D341Med (cell line): Measurements from ENCODE around the gene MLYCD.

ENCODE experiments used
- DNase-seq: peaks from one replicate; pipeline ENCODE4 v3.0.0; 2012; ENCODE audit warnings: low spot score

The MLYCD gene

GRCh38 chr16:83970430-83970815, 71.5 kb downstream of the MLYCD start:
- no peak for DNase-seq

- DNase-seq: no peak
Observed at GRCh38 chr16:83971165-83972130, 72.5 kb downstream of the MLYCD start.

GRCh38 chr16:83972256-83973008, 73.5 kb downstream of the MLYCD start:
- DNase-seq: no peak

- DNase-seq: no peak
Observed at GRCh38 chr16:83973077-83973476, 74.2 kb downstream of the MLYCD start.

- DNase-seq: no peak
Observed at GRCh38 chr16:83973581-83974385, 74.9 kb downstream of the MLYCD start.

- no peak for DNase-seq
Observed at GRCh38 chr16:83974475-83974874, 75.6 kb downstream of the MLYCD start.

GRCh38 chr16:83975590-83976260, 76.8 kb downstream of the MLYCD start:
- DNase-seq: no peak
